Mammary epithelial cell (primary cell): ENCODE data around the gene REX1BD.

Experiments used
- EZH2 ChIP-seq: IDR thresholded peaks from 2 replicates; pipeline ENCODE4 v1.6.1; 2012; ENCODE audit warnings: low read length, inconsistent platforms, borderline replicate concordance
- TF ChIP-seq, protein P1 (sequence below), 2 donors: IDR thresholded peaks in 1 of 2; conservative IDR thresholded peaks in 1 of 2; 2 replicates each; pipeline ENCODE4 v1.5.1; 2011 to 2012; ENCODE audit warnings: inconsistent platforms in 2 of 2, low read length in 2 of 2, mild to moderate bottlenecking in 2 of 2, control low read depth in 1 of 2, low read depth in 1 of 2; ENCODE audit not compliant: insufficient read depth in 1 of 2; ENCODE audit errors: extremely low read depth in 1 of 2

DNA sequence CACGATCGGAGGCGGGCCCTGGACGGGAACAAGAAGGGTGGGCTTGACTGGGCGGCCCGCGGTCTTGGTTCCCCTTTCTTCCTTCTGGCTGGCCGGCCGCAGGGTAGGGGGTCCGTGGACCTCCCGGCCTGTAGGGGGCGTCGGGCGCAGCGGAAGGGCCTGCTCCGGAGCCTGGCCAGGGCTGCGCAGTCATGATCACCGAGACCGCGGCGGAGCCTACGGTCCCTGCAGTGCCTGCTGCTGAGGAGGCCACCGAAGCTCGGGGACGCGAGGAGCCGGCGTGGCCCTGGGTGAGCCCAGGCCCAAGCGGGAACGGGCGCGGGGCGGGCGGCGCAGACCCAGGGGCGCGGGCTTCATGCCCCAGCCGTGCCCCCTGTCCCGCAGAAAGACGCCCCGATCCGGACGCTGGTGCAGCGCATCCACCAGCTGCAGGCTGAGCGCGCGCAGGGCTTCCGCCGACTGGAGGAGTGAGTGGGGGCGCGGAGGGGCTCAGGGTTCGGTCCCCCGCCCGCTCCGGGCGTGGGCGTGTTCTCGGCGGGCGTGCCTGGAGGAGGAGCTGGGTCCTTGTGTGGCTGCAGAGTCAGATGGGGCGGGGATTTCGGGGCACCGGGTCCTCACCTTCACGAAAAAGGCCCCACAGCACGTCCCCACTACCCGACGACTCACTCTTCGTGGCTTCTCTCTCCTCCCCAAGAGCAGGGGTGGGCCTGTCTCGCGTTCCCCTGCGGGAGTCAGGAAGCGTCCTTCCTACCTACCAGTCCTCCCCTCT, at the start of gene REX1BD:
- TF ChIP-seq, protein P1, sequence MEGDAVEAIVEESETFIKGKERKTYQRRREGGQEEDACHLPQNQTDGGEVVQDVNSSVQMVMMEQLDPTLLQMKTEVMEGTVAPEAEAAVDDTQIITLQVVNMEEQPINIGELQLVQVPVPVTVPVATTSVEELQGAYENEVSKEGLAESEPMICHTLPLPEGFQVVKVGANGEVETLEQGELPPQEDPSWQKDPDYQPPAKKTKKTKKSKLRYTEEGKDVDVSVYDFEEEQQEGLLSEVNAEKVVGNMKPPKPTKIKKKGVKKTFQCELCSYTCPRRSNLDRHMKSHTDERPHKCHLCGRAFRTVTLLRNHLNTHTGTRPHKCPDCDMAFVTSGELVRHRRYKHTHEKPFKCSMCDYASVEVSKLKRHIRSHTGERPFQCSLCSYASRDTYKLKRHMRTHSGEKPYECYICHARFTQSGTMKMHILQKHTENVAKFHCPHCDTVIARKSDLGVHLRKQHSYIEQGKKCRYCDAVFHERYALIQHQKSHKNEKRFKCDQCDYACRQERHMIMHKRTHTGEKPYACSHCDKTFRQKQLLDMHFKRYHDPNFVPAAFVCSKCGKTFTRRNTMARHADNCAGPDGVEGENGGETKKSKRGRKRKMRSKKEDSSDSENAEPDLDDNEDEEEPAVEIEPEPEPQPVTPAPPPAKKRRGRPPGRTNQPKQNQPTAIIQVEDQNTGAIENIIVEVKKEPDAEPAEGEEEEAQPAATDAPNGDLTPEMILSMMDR (conservative IDR thresholded peaks at IDR 0.05 in 1 of 2, IDR thresholded peaks at IDR 0.05 in 1 of 2; ENCODE audit: extremely low read depth in 1 of 2, insufficient read depth in 1 of 2, low read depth in 1 of 2, low read length in 2 of 2) = peak; percentile 69 to 85
- TF ChIP-seq EZH2 = no peak
